Spleen (tissue), 11 donors: ENCODE results near the gene LCNL1. TPM values are rescaled to one million over a fixed set of nuclear protein-coding genes. Genes with fewer than 3 reads are reported as not detected.

Experiments
- DNase-seq: peaks from one replicate; pipeline ENCODE4 v3.0.0-alpha.2; 2020
- H3K27ac ChIP-seq, 8 donors: fragments of 200-600 bp; sonication (generic) in 7 of 8; 1 replicate in 4 of 8; 2 replicates in 4 of 8; pipeline versions ENCODE4 v1.5.0 to v1.8.0; 2016 to 2021; ENCODE audit warnings: inconsistent platforms in 4 of 8, mild to moderate bottlenecking in 4 of 8, moderate library complexity in 1 of 8
- H3K27me3 ChIP-seq, 7 donors: fragments of 200-600 bp; sonication (generic) in 6 of 7; replicated peaks in 1 of 7; 1 replicate in 4 of 7; 2 replicates in 3 of 7; pipeline versions ENCODE4 v1.5.0 to v1.8.0; 2016 to 2021; ENCODE audit warnings: inconsistent platforms in 3 of 7, mild to moderate bottlenecking in 1 of 7
- H3K36me3 ChIP-seq, 6 donors: fragments of 200-600 bp; sonication (generic) in 5 of 6; 1 replicate in 4 of 6; 2 replicates in 2 of 6; pipeline versions ENCODE4 v1.5.0 to v1.8.0; 2016 to 2021; ENCODE audit warnings: inconsistent platforms in 2 of 6
- H3K4me1 ChIP-seq, 6 donors: fragments of 200-600 bp; sonication (generic) in 5 of 6; 1 replicate in 3 of 6; 2 replicates in 3 of 6; pipeline versions ENCODE4 v1.5.0 to v1.8.0; 2016 to 2021; ENCODE audit warnings: inconsistent platforms in 3 of 6
- H3K4me3 ChIP-seq, 8 donors: fragments of 200-600 bp; sonication (generic) in 7 of 8; 1 replicate in 4 of 8; 2 replicates in 4 of 8; pipeline versions ENCODE4 v1.5.0 to v1.8.0; 2016 to 2021; ENCODE audit warnings: inconsistent platforms in 4 of 8, mild to moderate bottlenecking in 4 of 8, moderate library complexity in 2 of 8
- H3K9me3 ChIP-seq, 8 donors: fragments of 200-600 bp; sonication (generic) in 7 of 8; 1 replicate in 4 of 8; 2 replicates in 4 of 8; pipeline versions ENCODE4 v1.5.0 to v1.8.0; 2016 to 2021; ENCODE audit warnings: inconsistent platforms in 4 of 8
- CTCF ChIP-seq, 11 experiments: fragments of 200-600 bp in 7 of 11; fragments of 450-650 bp in 4 of 11; sonication (generic) in 4 of 11; IDR thresholded peaks in 8 of 11; conservative IDR thresholded peaks in 3 of 11; 1 replicate in 7 of 11; 2 replicates in 4 of 11; pipeline versions ENCODE4 v1.4.0 to v1.8.0; 2016 to 2021; ENCODE audit warnings: antibody characterized with exemption in 11 of 11, inconsistent platforms in 4 of 11, mild to moderate bottlenecking in 1 of 11
- POLR2A ChIP-seq, 3 donors: fragments of 450-650 bp; IDR thresholded peaks; one replicate each; pipeline ENCODE4 v1.5.1; 2017; ENCODE audit warnings: antibody characterized with exemption in 3 of 3, mild to moderate bottlenecking in 1 of 3
- POLR2AphosphoS5 ChIP-seq, 3 donors: sonication (generic); formaldehyde crosslinking; IDR thresholded peaks; one replicate each; pipeline ENCODE4 v1.5.1; 2017; ENCODE audit warnings: antibody characterized with exemption in 3 of 3
- WGBS, 5 donors: extraction: QIAGEN DNeasy Blood & Tissue Kit in 3 of 5; methylation state at CpG; one replicate each; pipeline versions ENCODE4 v1.1.5 to v1.1.7; 2013 to 2018; 5-methylcytosine and 5-hydroxymethylcytosine counted together
- intact Hi-C: fragments of 100-400 bp; cut with DNase I; formaldehyde crosslinking; loops from one replicate; pipeline ENCODE4 v1.15.0; 2023; ENCODE audit warnings: low total_unique reads
- polyA plus RNA-seq, 3 donors: library from polyadenylated mRNA; stranded (reverse); fragments of 200-250 nt; gene quantifications; one replicate each; pipeline ENCODE4 v1.2.1, GENCODE V29; 2013
- total RNA-seq, 7 donors: library from RNA; depleted of rRNA in 3 of 7; stranded (reverse); fragments of >200 nt in 3 of 7; fragmentation: NEBNext Ultra II Directional in 4 of 7; extraction: Animal tissue kit (Norgen Biotek cat#: 25700) in 4 of 7; gene quantifications; one replicate each; pipeline versions ENCODE4 v1.1.0 to v1.2.1, GENCODE V29; 2016 to 2021
- donor health status: healthy with polysubstance abuse.
- donor health status: DM: no; HTN: no; CAD: no; lungs with moderate emphysema.
- donor health status: DM: no; HTN: no; CAD: no.
- donor health status: Bipolar disorder and iron deficiency.
- donor health status: healthy.
- donor health status: DM: no; HTN: no; CAD: no.
- donor health status: DM: yes; HTN: yes; CAD: no.

Gene LCNL1
- total and polyA plus RNA-seq, 10 donors, result 1.3 to 8.3 (median 3.2) TPM

- TF ChIP-seq CTCF (IDR thresholded peaks at IDR 0.05 in 8 of 11, conservative IDR thresholded peaks at IDR 0.05 in 3 of 11), result no peak
- no peak for TF ChIP-seq POLR2AphosphoS5 (IDR thresholded peaks at IDR 0.05)
- TF ChIP-seq POLR2A (IDR thresholded peaks at IDR 0.05), result no peak
- Histone ChIP-seq H3K4me3 (peak overlapping the region; percentile 54 to 88 (median 72)), H3K36me3 (no peaks in the 10 kb centered on the region), H3K27me3 (no peaks in the 10 kb centered on the region), H3K9me3 (no peaks in the 10 kb centered on the region), H3K4me1 (peaks cover 18 to 78% (median 46%) of the 10 kb centered on the region in 6 donors), H3K27ac (peak overlapping the region in 7 of 8 donors; percentile 83 to 94 (median 87))
- intact Hi-C loops, result no loop called here
- WGBS, 5 donors, result 54 to 71% (median 64%) methylated on average over 6 to 9 of the region's 9 CpGs
- DNase-seq, result no peak
Measured at GRCh38 chr9:136950656-136951276, 32.0 kb upstream of the LCNL1 start.

GRCh38 chr9:136951541-136952320 is 31.1 kb upstream of the LCNL1 start, which contains the start of gene LCN12:
Gene LCN12, plus strand, starts transcription at chr9:136952273. Its CDS starts 55 bp downstream, at chr9:136952328.
- H3K4me1 ChIP-seq, result peaks cover 18 to 71% (median 44%) of the 10 kb centered on the region in 6 donors
- H3K36me3 ChIP-seq, result no peaks in the 10 kb centered on the region
- no peaks in the 10 kb centered on the region for H3K27me3 ChIP-seq
- H3K9me3 ChIP-seq, result no peaks in the 10 kb centered on the region
- WGBS, 5 donors, result 70 to 92% (median 82%) methylated on average over 6 to 14 of the region's 14 CpGs
- H3K4me3 ChIP-seq, result peak within 1 kb of the TSS in 3 of 8 donors; percentile 1 to 45 (median 34)
- intact Hi-C loops, result no loop called here
- H3K27ac ChIP-seq, result peak within 1 kb of the TSS in 7 of 8 donors; percentile 13 to 94 (median 87)
- TF ChIP-seq POLR2A (IDR thresholded peaks at IDR 0.05) (no peak), POLR2AphosphoS5 (IDR thresholded peaks at IDR 0.05) (no peak), CTCF (IDR thresholded peaks at IDR 0.05 in 8 of 11, conservative IDR thresholded peaks at IDR 0.05 in 3 of 11) (no peak)
- DNase-seq, result peak; percentile 77

- WGBS, 5 donors, result 64 to 83% (median 73%) methylated on average over 14 to 15 of the region's 15 CpGs
Measured at GRCh38 chr9:136952321-136952850, 30.4 kb upstream of the LCNL1 start.

More at GRCh38 chr9:136952321-136952850, 30.4 kb upstream of the LCNL1 start:
- Histone ChIP-seq H3K36me3 (no peaks in the 10 kb centered on the region), H3K4me1 (peaks cover 18 to 64% (median 38%) of the 10 kb centered on the region in 6 donors), H3K27me3 (no peaks in the 10 kb centered on the region), H3K27ac (peak overlapping the region in 6 of 8 donors; percentile 19 to 94 (median 88)), H3K4me3 (peak overlapping the region in 3 of 8 donors; percentile 1 to 45 (median 34)), H3K9me3 (no peaks in the 10 kb centered on the region)
- TF ChIP-seq POLR2AphosphoS5 (IDR thresholded peaks at IDR 0.05) (peak; percentile 49 to 84 (median 76)), CTCF (IDR thresholded peaks at IDR 0.05 in 8 of 11, conservative IDR thresholded peaks at IDR 0.05 in 3 of 11) (no peak), POLR2A (IDR thresholded peaks at IDR 0.05) (no peak)
- intact Hi-C loops, result no loop called here
- peak; percentile 88 for DNase-seq
